Esophagus muscularis mucosa (tissue), 4 donors: ENCODE results near the gene LHX4. TPM values are rescaled to one million over a fixed set of nuclear protein-coding genes. Genes with fewer than 3 reads are reported as not detected.

Experiments used
- DNase-seq: peaks from one replicate; pipeline ENCODE4 v3.0.0-alpha.2; 2017; ENCODE audit errors: extremely low spot score
- H3K27ac ChIP-seq, 4 donors: fragments of 200-600 bp; sonication (generic); replicated peaks in 1 of 4; 1 replicate in 3 of 4; 2 replicates in 1 of 4; pipeline ENCODE4 v1.5.1; 2016 to 2019; ENCODE audit warnings: mild to moderate bottlenecking in 1 of 4
- H3K27me3 ChIP-seq, 4 donors: fragments of 200-600 bp; sonication (generic); one replicate each; pipeline versions ENCODE4 v1.5.1 to v1.6.0; 2016 to 2019
- H3K36me3 ChIP-seq, 4 donors: fragments of 200-600 bp; sonication (generic); one replicate each; pipeline ENCODE4 v1.5.1; 2016 to 2019
- H3K4me1 ChIP-seq, 4 donors: fragments of 200-600 bp; sonication (generic); one replicate each; pipeline ENCODE4 v1.5.1; 2016 to 2019
- H3K4me3 ChIP-seq, 4 donors: fragments of 200-600 bp; sonication (generic); 1 replicate in 2 of 4; 2 replicates in 2 of 4; pipeline ENCODE4 v1.5.1; 2016 to 2019; ENCODE audit warnings: mild to moderate bottlenecking in 4 of 4, moderate library complexity in 1 of 4
- H3K9me3 ChIP-seq, 4 donors: fragments of 200-600 bp; sonication (generic); 1 replicate in 3 of 4; 2 replicates in 1 of 4; pipeline ENCODE4 v1.5.1; 2016 to 2019
- EP300 ChIP-seq: sonication (generic); formaldehyde crosslinking; IDR thresholded peaks from one replicate; pipeline ENCODE4 v1.6.1; 2017; ENCODE audit warnings: antibody characterized with exemption
- POLR2A ChIP-seq: fragments of 450-650 bp; IDR thresholded peaks from one replicate; pipeline ENCODE4 v1.6.1; 2017; ENCODE audit warnings: antibody characterized with exemption, moderate library complexity, mild to moderate bottlenecking, low read depth
- POLR2AphosphoS5 ChIP-seq, 2 donors: sonication (generic); formaldehyde crosslinking; IDR thresholded peaks; one replicate each; pipeline ENCODE4 v1.6.1; 2017; ENCODE audit warnings: antibody characterized with exemption in 2 of 2
- WGBS: methylation state at CpG from one replicate; pipeline ENCODE4 v1.1.5; 2018; 5-methylcytosine and 5-hydroxymethylcytosine counted together
- intact Hi-C: fragments of 100-400 bp; cut with DNase I; formaldehyde crosslinking; loops from one replicate; pipeline ENCODE4 v1.15.1; 2023
- total RNA-seq, 4 donors: library from RNA; depleted of rRNA; stranded (reverse); fragments of >200 nt; gene quantifications; one replicate each; pipeline versions ENCODE4 v1.1.0 to v1.2.1, GENCODE V29; 2016
- TF ChIP-seq, protein P1 (sequence below), 3 experiments: fragments of 200-600 bp in 2 of 3; fragments of 450-650 bp in 1 of 3; sonication (generic) in 2 of 3; IDR thresholded peaks; one replicate each; pipeline ENCODE4 v1.5.1; 2017 to 2019; ENCODE audit warnings: antibody characterized with exemption in 3 of 3, mild to moderate bottlenecking in 2 of 3, moderate library complexity in 1 of 3

The LHX4 gene
- total RNA-seq, 4 donors from 2014 or later: not detected

- no peak for TF ChIP-seq EP300
- no peak for TF ChIP-seq POLR2A
- TF ChIP-seq POLR2AphosphoS5 (IDR thresholded peaks at IDR 0.05): no peak
- TF ChIP-seq, protein P1, sequence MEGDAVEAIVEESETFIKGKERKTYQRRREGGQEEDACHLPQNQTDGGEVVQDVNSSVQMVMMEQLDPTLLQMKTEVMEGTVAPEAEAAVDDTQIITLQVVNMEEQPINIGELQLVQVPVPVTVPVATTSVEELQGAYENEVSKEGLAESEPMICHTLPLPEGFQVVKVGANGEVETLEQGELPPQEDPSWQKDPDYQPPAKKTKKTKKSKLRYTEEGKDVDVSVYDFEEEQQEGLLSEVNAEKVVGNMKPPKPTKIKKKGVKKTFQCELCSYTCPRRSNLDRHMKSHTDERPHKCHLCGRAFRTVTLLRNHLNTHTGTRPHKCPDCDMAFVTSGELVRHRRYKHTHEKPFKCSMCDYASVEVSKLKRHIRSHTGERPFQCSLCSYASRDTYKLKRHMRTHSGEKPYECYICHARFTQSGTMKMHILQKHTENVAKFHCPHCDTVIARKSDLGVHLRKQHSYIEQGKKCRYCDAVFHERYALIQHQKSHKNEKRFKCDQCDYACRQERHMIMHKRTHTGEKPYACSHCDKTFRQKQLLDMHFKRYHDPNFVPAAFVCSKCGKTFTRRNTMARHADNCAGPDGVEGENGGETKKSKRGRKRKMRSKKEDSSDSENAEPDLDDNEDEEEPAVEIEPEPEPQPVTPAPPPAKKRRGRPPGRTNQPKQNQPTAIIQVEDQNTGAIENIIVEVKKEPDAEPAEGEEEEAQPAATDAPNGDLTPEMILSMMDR (IDR thresholded peaks at IDR 0.05): no peak
- no peak overlapping the region for H3K27ac ChIP-seq
- no peaks in the 10 kb centered on the region for H3K36me3 ChIP-seq
- H3K27me3 ChIP-seq: peaks cover 0 to 10% (median 0%) of the 10 kb centered on the region in 4 donors
- intact Hi-C loops: no loop called here
- no peaks in the 10 kb centered on the region for H3K9me3 ChIP-seq
- no peak for DNase-seq
- WGBS: 94% methylated on average over 3 of the region's 3 CpGs
- H3K4me1 ChIP-seq: no peaks in the 10 kb centered on the region
- H3K4me3 ChIP-seq: no peak overlapping the region
Measured at GRCh38 chr1:180206581-180206980, 23.5 kb upstream of the LHX4 start.

GRCh38 chr1:180208264-180208663 lies 21.8 kb upstream of the LHX4 start:
- Histone ChIP-seq H3K36me3 (no peaks in the 10 kb centered on the region), H3K27me3 (peaks cover 0 to 12% (median 0%) of the 10 kb centered on the region in 4 donors), H3K9me3 (no peaks in the 10 kb centered on the region), H3K4me3 (no peak overlapping the region), H3K27ac (no peak overlapping the region), H3K4me1 (no peaks in the 10 kb centered on the region)
- WGBS: 74% methylated on average over 4 of the region's 4 CpGs
- no peak for TF ChIP-seq POLR2AphosphoS5 (IDR thresholded peaks at IDR 0.05)
- TF ChIP-seq EP300: no peak
- TF ChIP-seq, protein P1 (IDR thresholded peaks at IDR 0.05): no peak
- no peak for TF ChIP-seq POLR2A
- intact Hi-C loops: no loop called here
- no peak for DNase-seq

DNA sequence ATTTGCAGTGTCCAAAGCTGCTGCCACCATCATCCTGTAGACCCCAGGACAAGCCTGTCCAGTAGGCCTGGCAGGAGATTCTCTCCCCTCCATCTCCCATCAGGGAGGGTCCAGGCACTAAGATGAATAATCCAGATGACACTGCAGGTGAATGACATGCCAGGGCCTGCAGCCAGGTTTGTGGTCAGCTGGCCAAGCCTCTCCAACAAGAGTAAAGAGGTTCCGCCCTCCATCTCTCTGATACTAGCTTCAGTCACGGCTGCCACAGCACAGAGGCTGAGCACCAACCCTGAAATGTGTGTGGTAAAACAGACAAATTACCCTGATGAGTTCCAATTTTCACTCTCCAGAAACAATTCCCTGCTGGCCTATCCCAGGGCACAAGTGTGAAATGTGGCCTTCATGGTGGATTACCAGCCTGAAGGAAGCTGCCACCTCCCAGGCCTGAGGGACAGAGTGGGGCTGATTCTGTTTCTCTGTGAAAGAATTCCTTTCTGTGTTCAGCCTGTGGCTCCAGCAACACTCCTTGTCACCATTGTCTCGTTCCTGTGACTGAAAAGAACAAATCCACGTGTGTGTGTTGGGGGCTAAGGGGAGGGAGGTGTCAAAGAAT lies 19.9 kb upstream of the LHX4 start:
- H3K27me3 ChIP-seq: peaks cover 0 to 12% (median 0%) of the 10 kb centered on the region in 4 donors
- H3K36me3 ChIP-seq: no peaks in the 10 kb centered on the region
- peaks cover 0 to 7% (median 0%) of the 10 kb centered on the region in 4 donors for H3K4me1 ChIP-seq
- 87% methylated on average over 4 of the region's 4 CpGs for WGBS
- H3K4me3 ChIP-seq: no peak overlapping the region
- no peak for DNase-seq
- intact Hi-C loops: no loop called here
- TF ChIP-seq POLR2A (no peak), POLR2AphosphoS5 (IDR thresholded peaks at IDR 0.05) (no peak), EP300 (no peak)
- TF ChIP-seq, protein P1 (IDR thresholded peaks at IDR 0.05): no peak
- no peak overlapping the region for H3K27ac ChIP-seq
- no peaks in the 10 kb centered on the region for H3K9me3 ChIP-seq

- intact Hi-C loops: no loop called here
- Histone ChIP-seq H3K27me3 (peaks cover 0 to 12% (median 0%) of the 10 kb centered on the region in 4 donors), H3K27ac (no peak overlapping the region), H3K36me3 (no peaks in the 10 kb centered on the region), H3K4me1 (peaks cover 0 to 10% (median 0%) of the 10 kb centered on the region in 4 donors), H3K9me3 (no peaks in the 10 kb centered on the region), H3K4me3 (no peak overlapping the region)
- TF ChIP-seq POLR2AphosphoS5 (IDR thresholded peaks at IDR 0.05): no peak
- TF ChIP-seq EP300: no peak
- TF ChIP-seq POLR2A: no peak
- TF ChIP-seq, protein P1 (IDR thresholded peaks at IDR 0.05): no peak
- 88% methylated on average over 11 of the region's 12 CpGs for WGBS
- DNase-seq: no peak
Measured at GRCh38 chr1:180211156-180211859, 18.8 kb upstream of the LHX4 start.
